Tibial artery (tissue), 4 donors: ENCODE results near the gene GZMB.

Experiments used
- DNase-seq, 2 donors: peaks; one replicate each; pipeline ENCODE4 v3.0.0-alpha.2; 2019
- H3K27ac ChIP-seq, 2 donors: fragments of 200-600 bp; sonication (generic) in 1 of 2; 1 replicate in 1 of 2; 2 replicates in 1 of 2; pipeline ENCODE4 v1.5.1; 2018 to 2019; ENCODE audit warnings: mild to moderate bottlenecking in 1 of 2
- H3K27me3 ChIP-seq, 2 donors: fragments of 200-600 bp; sonication (generic) in 1 of 2; one replicate each; pipeline versions ENCODE4 v1.5.1 to v1.6.0; 2016 to 2019
- H3K36me3 ChIP-seq, 3 donors: fragments of 200-600 bp; sonication (generic) in 2 of 3; one replicate each; pipeline ENCODE4 v1.5.1; 2016 to 2019; ENCODE audit warnings: mild to moderate bottlenecking in 2 of 3
- H3K4me1 ChIP-seq, 4 donors: fragments of 200-600 bp; sonication (generic) in 2 of 4; 1 replicate in 3 of 4; 2 replicates in 1 of 4; pipeline ENCODE4 v1.5.1; 2016 to 2019
- H3K4me3 ChIP-seq, 2 donors: fragments of 200-600 bp; sonication (generic) in 1 of 2; 1 replicate in 1 of 2; 2 replicates in 1 of 2; pipeline ENCODE4 v1.5.1; 2018 to 2019; ENCODE audit warnings: mild to moderate bottlenecking in 2 of 2
- H3K9me3 ChIP-seq, 3 donors: fragments of 200-600 bp; sonication (generic) in 1 of 3; one replicate each; pipeline ENCODE4 v1.5.1; 2016 to 2019
- intact Hi-C: fragments of 100-400 bp; cut with DNase I; formaldehyde crosslinking; loops from one replicate; pipeline ENCODE4 v1.15.0; 2023; ENCODE audit warnings: low total_unique reads
- TF ChIP-seq, protein P1 (sequence below), 2 experiments: fragments of 200-600 bp in 1 of 2; fragments of 450-650 bp in 1 of 2; IDR thresholded peaks; one replicate each; pipeline ENCODE4 v1.5.1; 2017 to 2019; ENCODE audit warnings: antibody characterized with exemption in 2 of 2, mild to moderate bottlenecking in 1 of 2, moderate library complexity in 1 of 2

The GZMB gene

DNA sequence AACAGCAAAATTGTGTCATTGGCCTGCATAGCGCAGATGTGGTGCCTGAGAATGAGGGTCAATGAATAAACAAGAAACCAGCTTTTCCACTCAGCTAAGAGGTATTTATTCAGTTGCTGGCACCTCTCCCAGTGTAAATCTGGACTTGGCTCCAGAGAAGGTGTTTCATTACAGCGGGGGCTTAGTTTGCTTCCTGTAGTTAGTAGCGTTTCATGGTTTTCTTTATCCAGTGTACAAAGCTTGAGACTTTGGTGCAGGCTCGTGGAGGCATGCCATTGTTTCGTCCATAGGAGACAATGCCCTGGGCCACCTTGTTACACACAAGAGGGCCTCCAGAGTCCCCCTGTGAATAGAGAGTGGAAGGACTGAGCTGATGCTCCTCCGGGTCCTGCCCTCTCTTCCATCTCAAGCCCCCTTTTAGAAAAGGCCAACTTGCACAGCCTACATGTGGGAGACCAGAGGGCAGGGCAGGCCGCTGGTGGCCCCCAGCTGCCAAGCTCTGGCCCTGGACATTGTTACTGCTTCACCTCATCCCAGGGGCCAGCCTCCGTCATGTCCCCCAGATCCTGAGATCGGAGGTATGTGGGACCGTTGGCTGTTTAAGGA lies 3.0 kb downstream of the GZMB start:
- Histone ChIP-seq H3K4me1 (peaks cover 0 to 7% (median 0%) of the 10 kb centered on the region in 4 donors), H3K4me3 (no peak overlapping the region), H3K36me3 (no peaks in the 10 kb centered on the region), H3K27ac (no peak overlapping the region), H3K9me3 (no peaks in the 10 kb centered on the region), H3K27me3 (no peaks in the 10 kb centered on the region)
- intact Hi-C loops: no loop called here
- no peak for DNase-seq
- TF ChIP-seq, protein P1, sequence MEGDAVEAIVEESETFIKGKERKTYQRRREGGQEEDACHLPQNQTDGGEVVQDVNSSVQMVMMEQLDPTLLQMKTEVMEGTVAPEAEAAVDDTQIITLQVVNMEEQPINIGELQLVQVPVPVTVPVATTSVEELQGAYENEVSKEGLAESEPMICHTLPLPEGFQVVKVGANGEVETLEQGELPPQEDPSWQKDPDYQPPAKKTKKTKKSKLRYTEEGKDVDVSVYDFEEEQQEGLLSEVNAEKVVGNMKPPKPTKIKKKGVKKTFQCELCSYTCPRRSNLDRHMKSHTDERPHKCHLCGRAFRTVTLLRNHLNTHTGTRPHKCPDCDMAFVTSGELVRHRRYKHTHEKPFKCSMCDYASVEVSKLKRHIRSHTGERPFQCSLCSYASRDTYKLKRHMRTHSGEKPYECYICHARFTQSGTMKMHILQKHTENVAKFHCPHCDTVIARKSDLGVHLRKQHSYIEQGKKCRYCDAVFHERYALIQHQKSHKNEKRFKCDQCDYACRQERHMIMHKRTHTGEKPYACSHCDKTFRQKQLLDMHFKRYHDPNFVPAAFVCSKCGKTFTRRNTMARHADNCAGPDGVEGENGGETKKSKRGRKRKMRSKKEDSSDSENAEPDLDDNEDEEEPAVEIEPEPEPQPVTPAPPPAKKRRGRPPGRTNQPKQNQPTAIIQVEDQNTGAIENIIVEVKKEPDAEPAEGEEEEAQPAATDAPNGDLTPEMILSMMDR (IDR thresholded peaks at IDR 0.05): no peak

DNA sequence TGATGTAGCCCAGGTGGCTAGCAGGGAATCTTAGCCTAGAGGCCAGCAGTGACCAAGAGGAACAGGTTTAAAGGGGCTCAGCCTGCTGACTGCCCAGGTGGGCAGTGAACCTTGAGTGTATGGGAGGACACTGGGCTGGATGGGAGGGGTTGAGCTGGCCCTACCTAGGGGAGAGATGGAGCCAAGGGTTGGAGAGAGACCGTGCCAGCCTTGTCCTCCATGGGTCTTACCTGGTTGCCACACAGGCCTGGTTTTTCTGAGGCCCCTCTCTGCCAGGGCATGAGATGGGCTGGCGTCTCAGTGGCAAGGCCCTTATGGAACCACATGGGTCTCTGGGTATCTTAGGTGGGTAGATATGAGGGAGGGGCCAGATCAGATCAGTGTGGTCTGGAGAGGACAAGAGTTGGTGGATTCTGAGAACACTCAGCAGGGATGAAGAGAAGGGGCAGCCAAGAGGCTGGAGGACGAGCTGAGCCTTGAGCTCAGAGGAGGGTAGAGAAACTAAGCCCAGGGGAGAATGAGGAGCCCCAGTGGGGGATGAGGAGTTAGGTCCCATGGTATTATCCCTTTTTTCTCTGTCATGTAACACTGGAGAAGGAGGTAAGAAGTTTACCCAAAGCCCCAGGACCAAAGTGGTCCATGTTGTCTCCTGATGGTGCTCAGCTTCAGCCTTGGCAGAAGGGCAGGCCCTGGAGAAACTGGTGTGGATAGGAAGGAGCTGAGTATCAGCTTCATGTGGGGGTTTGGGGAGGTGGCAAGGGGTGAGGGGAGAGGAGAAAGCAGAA lies 3.7 kb downstream of the GZMB start:
- no peaks in the 10 kb centered on the region for H3K9me3 ChIP-seq
- no peak overlapping the region for H3K27ac ChIP-seq
- DNase-seq: no peak
- H3K4me1 ChIP-seq: peaks cover 0 to 7% (median 0%) of the 10 kb centered on the region in 4 donors
- no peak overlapping the region for H3K4me3 ChIP-seq
- TF ChIP-seq, protein P1 (IDR thresholded peaks at IDR 0.05): no peak
- intact Hi-C loops: no loop called here
- H3K27me3 ChIP-seq: no peaks in the 10 kb centered on the region
- no peaks in the 10 kb centered on the region for H3K36me3 ChIP-seq

DNA sequence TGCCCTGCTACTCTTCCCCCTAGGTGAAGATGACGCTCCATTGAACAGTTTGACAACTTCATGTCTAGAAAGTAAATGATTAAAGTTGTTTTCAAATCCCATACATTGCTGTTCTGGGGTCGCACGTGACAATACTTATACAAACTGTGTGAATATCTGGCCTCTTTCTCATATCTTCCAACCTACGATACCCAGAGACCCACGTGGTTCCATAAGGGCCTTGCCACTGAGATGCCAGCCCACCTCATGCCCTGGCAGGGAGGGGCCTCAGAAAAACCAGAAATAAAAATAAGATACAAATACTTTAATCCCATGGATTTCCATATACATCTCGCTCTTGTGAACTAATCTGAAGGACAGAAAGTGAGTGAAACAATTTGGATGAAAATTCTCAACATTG lies 4.5 kb downstream of the GZMB start:
- no peaks in the 10 kb centered on the region for H3K36me3 ChIP-seq
- intact Hi-C loops: no loop called here
- no peak for DNase-seq
- TF ChIP-seq, protein P1 (IDR thresholded peaks at IDR 0.05): no peak
- H3K4me1 ChIP-seq: peaks cover 0 to 7% (median 0%) of the 10 kb centered on the region in 4 donors
- H3K4me3 ChIP-seq: no peak overlapping the region
- H3K27ac ChIP-seq: no peak overlapping the region
- no peaks in the 10 kb centered on the region for H3K27me3 ChIP-seq
- H3K9me3 ChIP-seq: no peaks in the 10 kb centered on the region

DNA sequence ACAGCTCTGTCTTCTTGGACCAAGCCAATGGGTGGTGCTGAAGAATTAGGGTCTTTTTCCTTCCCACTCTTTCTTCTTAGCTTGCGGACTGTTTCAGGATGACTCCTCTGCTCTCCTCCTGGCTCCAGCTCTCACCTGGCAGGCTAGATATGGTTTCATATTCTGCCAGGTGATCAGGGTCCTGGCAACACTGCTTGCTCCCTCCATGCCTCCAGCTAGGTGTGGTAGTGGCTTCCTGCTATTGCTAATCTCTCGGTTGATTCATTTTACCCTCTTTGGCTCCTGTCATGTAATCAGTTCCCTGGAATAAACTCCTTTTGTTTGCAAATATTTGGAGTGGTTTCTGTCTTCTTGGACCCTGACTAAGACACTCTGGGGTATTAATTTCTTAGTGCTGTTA lies 20.2 kb downstream of the GZMB start:
- Histone ChIP-seq H3K36me3 (no peaks in the 10 kb centered on the region), H3K27me3 (no peaks in the 10 kb centered on the region), H3K4me1 (no peaks in the 10 kb centered on the region), H3K27ac (no peak overlapping the region), H3K9me3 (no peaks in the 10 kb centered on the region), H3K4me3 (no peak overlapping the region)
- no peak for DNase-seq
- intact Hi-C loops: no loop called here
- TF ChIP-seq, protein P1 (IDR thresholded peaks at IDR 0.05): no peak

DNA sequence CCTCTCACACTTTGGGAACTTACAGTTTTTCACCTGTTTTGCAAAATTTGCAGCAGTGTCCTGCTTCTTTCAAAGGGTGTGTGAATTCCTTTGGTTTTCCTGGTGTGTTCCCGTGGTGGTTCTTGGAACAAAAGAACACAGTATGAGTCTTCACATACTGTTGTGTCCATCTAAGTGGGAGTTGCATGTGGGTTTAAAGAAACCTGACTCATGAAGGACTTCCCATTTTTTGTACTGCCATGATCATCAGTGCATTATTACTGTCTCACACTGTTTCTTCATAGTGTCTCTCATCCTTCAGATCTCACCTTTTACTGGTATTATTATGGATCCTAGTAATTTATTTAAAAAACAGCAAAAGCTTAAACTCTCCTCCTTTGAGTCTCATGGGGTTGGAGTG lies 20.7 kb downstream of the GZMB start:
- Histone ChIP-seq H3K4me1 (no peaks in the 10 kb centered on the region), H3K4me3 (no peak overlapping the region), H3K27ac (no peak overlapping the region), H3K9me3 (no peaks in the 10 kb centered on the region), H3K27me3 (no peaks in the 10 kb centered on the region), H3K36me3 (no peaks in the 10 kb centered on the region)
- DNase-seq: no peak
- intact Hi-C loops: no loop called here
- TF ChIP-seq, protein P1 (IDR thresholded peaks at IDR 0.05): no peak
